Naive thymus-derived CD8-positive, alpha-beta T cell (primary cell): Measurements from ENCODE around the gene ZNF101. TPM values are rescaled to one million over a fixed set of nuclear protein-coding genes. Genes with fewer than 3 reads are reported as not detected.

ENCODE experiments used
- ATAC-seq, 2 donors: fragments of 150-1000 bp; cut with Tn5 transposase in 1 of 2; sonication (Bioruptor Pico), chemical (Tn5 transposase) in 1 of 2; 1 replicate in 1 of 2; 2 replicates in 1 of 2; pipeline ENCODE4 v1.10.0; 2021; ENCODE audit warnings: mild to moderate bottlenecking in 2 of 2, moderate library complexity in 2 of 2
- POLR2A ChIA-PET: fragments of 350-600 bp; sonication (Branson Sonifier 250); formaldehyde crosslinking; loops from one replicate; lab custom pipeline; 2021; ENCODE audit warnings: antibody characterized with exemption; lab: Charles Lee
- DNase-seq, 10 donors: peaks; one replicate each; pipeline versions ENCODE4 v3.0.0 to v3.0.0-alpha.2; 2020 to 2022
- H3K27ac Mint-ChIP-seq, 10 donors: one replicate each; pipeline ENCODE4 v1.8.0; 2020 to 2022; ENCODE audit warnings: mild to moderate bottlenecking in 10 of 10, mixed read lengths in 10 of 10, moderate library complexity in 4 of 10, inconsistent platforms in 1 of 10
- H3K27me3 Mint-ChIP-seq, 5 donors: one replicate each; pipeline ENCODE4 v1.8.0; 2021 to 2022; ENCODE audit warnings: mixed read lengths in 5 of 5
- H3K36me3 Mint-ChIP-seq, 3 donors: one replicate each; pipeline ENCODE4 v1.8.0; 2020 to 2022; ENCODE audit warnings: mixed read lengths in 3 of 3, mild to moderate bottlenecking in 2 of 3, inconsistent platforms in 1 of 3
- H3K4me1 Mint-ChIP-seq, 4 donors: one replicate each; pipeline ENCODE4 v1.8.0; 2021 to 2022; ENCODE audit warnings: mixed read lengths in 4 of 4
- H3K4me3 Mint-ChIP-seq, 10 donors: one replicate each; pipeline ENCODE4 v1.8.0; 2020 to 2022; ENCODE audit warnings: mild to moderate bottlenecking in 10 of 10, mixed read lengths in 10 of 10, moderate library complexity in 6 of 10, inconsistent platforms in 1 of 10
- H3K9me3 Mint-ChIP-seq, 9 donors: one replicate each; pipeline ENCODE4 v1.8.0; 2020 to 2022; ENCODE audit warnings: mixed read lengths in 9 of 9, mild to moderate bottlenecking in 3 of 9, inconsistent platforms in 1 of 9, moderate library complexity in 1 of 9
- polyA plus RNA-seq, 3 donors: library from polyadenylated mRNA; unstranded; fragments of 300-500 nt; fragmentation: Illumina TruSeq; gene quantifications; one replicate each; pipeline ENCODE4 v1.2.3, GENCODE V29; 2021
- total RNA-seq, 8 experiments: library from RNA in 2 of 8; stranded (reverse) in 2 of 8; gene quantifications; one replicate each; pipeline ENCODE4 v1.2.3 and lab custom pipeline; 2021 to 2026

ZNF101 gene
- total and polyA plus RNA-seq, 5 experiments from 2014 or later: 99.7 to 269 (median 144) TPM

DNA sequence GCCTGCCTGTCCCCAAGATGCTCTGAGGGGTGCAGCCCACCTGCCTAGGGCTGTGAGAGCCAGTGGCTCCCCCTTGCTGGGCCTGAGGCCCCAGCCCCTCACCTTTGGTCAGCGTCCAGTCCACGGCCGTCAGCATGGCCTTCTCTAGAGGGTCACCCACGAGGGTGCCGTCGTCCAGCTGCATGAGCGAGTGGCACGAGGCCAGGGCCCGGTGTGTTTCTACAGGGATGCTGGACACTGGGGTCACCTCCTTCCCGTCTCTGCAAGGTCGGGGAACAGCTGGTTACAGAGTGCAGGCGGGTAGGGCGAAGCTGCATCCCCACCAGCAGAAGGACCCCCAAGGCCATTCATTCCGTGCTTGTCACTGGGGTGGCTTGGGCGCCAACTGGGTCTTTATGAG lies 14.2 kb upstream of the ZNF101 start:
- peaks cover 0 to 85% (median 13%) of the 10 kb centered on the region in 3 donors for H3K36me3 Mint-ChIP-seq
- no peak for DNase-seq
- H3K4me3 Mint-ChIP-seq: no peak overlapping the region
- POLR2A ChIA-PET: interaction anchor here (0.6 to 7.3 kb wide), 5 partner anchors 9 to 209 kb away, joined by 3 to 50 read pairs (median 12); partner anchors contain the start of genes ATP13A1, GMIP and ZNF101
- peaks cover 0 to 14% (median 10%) of the 10 kb centered on the region in 4 donors for H3K4me1 Mint-ChIP-seq
- peak overlapping the region in 1 of 10 donors; percentile 44 for H3K27ac Mint-ChIP-seq
- H3K27me3 Mint-ChIP-seq: no peaks in the 10 kb centered on the region
- H3K9me3 Mint-ChIP-seq: no peaks in the 10 kb centered on the region
- ATAC-seq: no peak

DNA sequence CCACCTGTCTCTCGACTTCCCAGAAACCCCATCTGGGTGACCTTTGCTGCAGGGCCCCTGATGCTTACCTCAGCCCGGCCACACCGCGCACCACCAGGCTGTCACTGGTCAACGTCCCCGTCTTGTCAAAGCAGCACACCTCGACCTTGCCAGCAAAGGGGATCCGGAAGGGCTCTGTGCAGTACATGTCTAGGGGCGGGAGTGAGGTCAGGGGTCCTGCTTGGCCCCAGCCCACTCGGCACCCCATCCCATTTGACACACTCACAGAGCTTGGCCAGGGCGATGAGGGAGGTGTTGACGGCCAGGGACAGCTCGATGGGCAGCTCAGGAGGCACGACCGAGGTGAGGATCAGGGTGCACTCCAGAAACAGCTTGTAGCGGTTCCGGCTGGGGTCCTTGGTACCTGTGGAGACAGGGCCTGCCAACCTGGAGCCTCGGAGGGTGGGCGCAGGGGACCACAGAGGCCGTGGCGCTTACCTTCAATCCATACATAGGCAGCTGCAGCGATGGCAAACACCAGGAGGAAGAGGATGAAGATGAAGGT lies 13.5 kb upstream of the ZNF101 start:
- POLR2A ChIA-PET: interaction anchor here (0.6 to 7.3 kb wide), 5 partner anchors 8 to 208 kb away, joined by 3 to 50 read pairs (median 12); partner anchors contain the start of genes ATP13A1, GMIP and ZNF101
- peak in 1 of 10 donors; percentile 40 for DNase-seq
- H3K27me3 Mint-ChIP-seq: no peaks in the 10 kb centered on the region

DNA sequence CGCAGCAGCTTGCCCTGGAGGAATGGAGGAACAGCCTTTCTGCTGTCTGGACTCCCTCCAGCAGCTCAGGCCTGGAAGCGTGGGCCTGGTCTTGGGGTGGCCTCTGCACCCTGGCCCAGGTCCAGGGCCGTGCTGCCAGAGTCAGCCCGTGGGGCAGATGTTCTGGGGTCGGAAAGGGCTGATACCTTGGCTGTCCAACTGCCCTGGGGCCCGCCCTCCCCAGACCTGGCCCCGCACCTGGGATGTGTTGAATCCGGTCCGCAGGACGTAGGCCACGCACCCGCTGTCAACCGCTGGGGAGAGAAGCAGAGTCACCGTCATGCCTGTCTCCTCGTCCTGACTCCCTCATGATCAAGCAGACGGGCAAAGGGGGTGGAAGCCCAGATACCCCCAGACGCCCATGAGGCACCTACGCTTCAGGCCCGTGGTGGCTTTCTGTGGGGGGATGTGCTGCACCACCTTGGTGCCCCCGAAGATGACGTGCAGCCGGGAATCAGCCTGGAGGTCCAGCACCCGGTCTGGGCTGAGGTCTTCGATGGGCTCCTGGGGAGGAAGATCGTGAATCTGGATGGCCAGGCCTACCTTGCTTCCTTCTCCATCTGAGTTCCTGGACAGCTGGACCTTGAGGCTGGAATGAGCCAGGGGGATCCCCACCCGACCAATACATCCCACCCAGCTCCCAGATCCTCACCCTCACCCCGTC lies 12.8 kb upstream of the ZNF101 start:
- peak in 1 of 10 donors; percentile 38 for DNase-seq
- no peaks in the 10 kb centered on the region for H3K9me3 Mint-ChIP-seq
- POLR2A ChIA-PET: interaction anchor here (0.5 to 7.3 kb wide), 6 partner anchors 7 to 299 kb away, joined by 3 to 50 read pairs (median 4); partner anchors contain the start of genes ATP13A1, ZNF101 and ZNF14
- no peak for ATAC-seq
- peaks cover 0 to 80% (median 11%) of the 10 kb centered on the region in 3 donors for H3K36me3 Mint-ChIP-seq
- H3K27me3 Mint-ChIP-seq: no peaks in the 10 kb centered on the region
- peaks cover 0 to 18% (median 11%) of the 10 kb centered on the region in 4 donors for H3K4me1 Mint-ChIP-seq
- H3K4me3 Mint-ChIP-seq: no peak overlapping the region
- H3K27ac Mint-ChIP-seq: no peak overlapping the region

More for the DNA sequence above, 13.5 kb upstream of the ZNF101 start:
- Mint-ChIP-seq H3K36me3 (peaks cover 0 to 86% (median 13%) of the 10 kb centered on the region in 3 donors), H3K4me1 (peaks cover 0 to 16% (median 11%) of the 10 kb centered on the region in 4 donors), H3K27ac (peak overlapping the region in 2 of 10 donors; percentile 8 to 10), H3K4me3 (no peak overlapping the region), H3K9me3 (no peaks in the 10 kb centered on the region)
- no peak for ATAC-seq

DNA sequence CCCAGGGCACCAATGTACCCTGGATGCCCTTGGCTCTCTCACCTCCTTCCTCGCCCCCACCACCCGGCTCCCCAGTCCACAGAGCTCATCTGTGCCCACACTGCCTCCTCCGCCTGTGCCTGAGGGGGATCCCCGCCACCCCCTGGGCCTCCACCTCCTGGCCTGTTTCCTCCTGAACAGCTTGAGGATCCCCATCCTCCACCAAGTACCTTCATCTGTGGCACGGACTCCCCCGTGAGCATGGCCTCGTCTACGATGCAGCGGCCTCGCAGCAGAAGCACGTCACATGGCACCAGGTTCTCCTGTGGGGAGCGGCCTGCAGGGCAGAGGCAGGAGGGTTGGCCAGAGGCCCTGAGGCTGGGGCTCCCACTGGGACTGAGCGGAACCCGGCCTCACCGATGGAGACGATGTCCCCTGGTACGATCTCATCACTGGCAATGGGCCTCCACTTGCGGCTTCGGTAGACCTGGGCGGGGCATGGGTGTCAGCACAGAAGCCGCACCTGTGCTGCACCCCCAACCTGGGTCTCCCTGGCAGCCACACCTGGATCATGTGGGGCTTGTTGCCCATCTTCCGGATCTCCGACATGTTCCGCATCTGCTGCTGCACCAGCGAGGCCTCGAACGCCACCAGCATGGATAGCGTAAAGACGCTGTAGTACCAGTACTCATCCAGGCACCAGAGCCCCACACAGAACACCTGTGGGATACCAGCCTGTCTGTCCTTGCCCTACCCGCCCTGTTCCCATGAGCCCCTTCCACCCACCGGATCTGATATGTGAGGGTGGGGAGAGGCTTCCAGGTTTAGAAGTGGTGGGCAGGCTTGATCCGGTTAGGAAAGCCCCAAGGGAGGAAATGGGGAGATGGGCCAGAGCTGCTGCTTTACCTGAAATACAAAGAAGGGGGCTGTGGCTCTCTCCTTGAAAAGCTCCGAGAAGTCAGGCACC lies 11.9 kb upstream of the ZNF101 start:
- POLR2A ChIA-PET: interaction anchor here (0.6 to 6.2 kb wide), 4 partner anchors 12 to 152 kb away, joined by 3 to 50 read pairs (median 4); partner anchors contain the start of genes ZNF101 and ZNF14
- no peaks in the 10 kb centered on the region for H3K9me3 Mint-ChIP-seq
- no peak for ATAC-seq
- peaks cover 0 to 79% (median 14%) of the 10 kb centered on the region in 3 donors for H3K36me3 Mint-ChIP-seq
- peak in 1 of 10 donors; percentile 58 for DNase-seq
- H3K4me1 Mint-ChIP-seq: peaks cover 9 to 27% (median 19%) of the 10 kb centered on the region in 4 donors
- no peak overlapping the region for H3K4me3 Mint-ChIP-seq
- H3K27me3 Mint-ChIP-seq: no peaks in the 10 kb centered on the region
- H3K27ac Mint-ChIP-seq: peak overlapping the region in 1 of 10 donors; percentile 67

GRCh38 chr19:19657397-19657783 lies 11.2 kb upstream of the ZNF101 start:
- Mint-ChIP-seq H3K9me3 (no peaks in the 10 kb centered on the region), H3K27me3 (no peaks in the 10 kb centered on the region), H3K36me3 (peaks cover 0 to 74% (median 14%) of the 10 kb centered on the region in 3 donors), H3K27ac (peak overlapping the region in 3 of 10 donors; percentile 5 to 48 (median 46)), H3K4me1 (peaks cover 15 to 34% (median 24%) of the 10 kb centered on the region in 4 donors), H3K4me3 (no peak overlapping the region)
- POLR2A ChIA-PET: interaction anchor here (0.6 to 6.2 kb wide), 3 partner anchors 11 to 152 kb away, joined by 5 to 50 read pairs (median 8); partner anchors contain the start of gene ZNF101
- DNase-seq: no peak
- ATAC-seq: no peak

- Mint-ChIP-seq H3K4me3 (no peak overlapping the region), H3K4me1 (peaks cover 23 to 39% (median 28%) of the 10 kb centered on the region in 4 donors), H3K27ac (peak overlapping the region in 3 of 10 donors; percentile 3 to 55 (median 43)), H3K9me3 (peaks cover 0 to 5% (median 0%) of the 10 kb centered on the region in 9 donors), H3K36me3 (peaks cover 0 to 56% (median 14%) of the 10 kb centered on the region in 3 donors), H3K27me3 (no peaks in the 10 kb centered on the region)
- POLR2A ChIA-PET: interaction anchor here (0.6 to 2.2 kb wide), 4 partner anchors 8 to 395 kb away, joined by 3 to 13 read pairs (median 4); partner anchors contain the start of genes GMIP, ZNF101 and ZNF93
- DNase-seq (peak in 1 of 10 donors; percentile 37), ATAC-seq (no peak)
Observed at GRCh38 chr19:19659646-19660245, 8.9 kb upstream of the ZNF101 start.

DNA sequence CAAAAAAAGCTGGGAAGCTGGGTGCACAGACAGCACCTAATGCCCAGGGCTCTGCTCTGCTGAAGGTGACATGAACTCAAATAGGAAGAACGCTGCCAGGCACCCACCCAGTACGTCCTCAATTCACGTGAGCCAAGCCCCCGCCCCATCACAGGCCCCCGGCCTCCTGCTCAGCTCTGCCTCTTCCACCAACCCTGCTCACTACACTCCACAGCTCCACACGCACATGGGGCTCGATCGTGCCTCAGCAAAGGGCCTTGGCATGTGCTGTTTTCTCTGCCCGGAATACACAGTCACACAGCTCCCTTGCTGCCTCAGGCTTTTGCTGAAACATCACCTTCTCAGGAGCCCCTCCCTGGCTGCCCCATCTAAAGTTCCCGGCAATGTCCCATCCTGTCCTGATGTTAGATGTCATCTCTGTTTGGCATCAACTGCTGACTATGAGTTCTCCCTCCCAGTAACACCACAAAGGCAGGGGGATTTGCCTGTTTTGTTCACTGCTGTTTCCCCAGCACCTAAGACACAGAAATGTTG lies 7.4 kb upstream of the ZNF101 start:
- POLR2A ChIA-PET: interaction anchor here (1.3 to 12.8 kb wide), 5 partner anchors 9 to 161 kb away, joined by 4 to 289 read pairs (median 36); partner anchors contain the start of genes ZNF14 and ZNF506
- H3K4me3 Mint-ChIP-seq: peak overlapping the region; percentile 71 to 93 (median 86)
- H3K36me3 Mint-ChIP-seq: peaks cover 0 to 41% (median 12%) of the 10 kb centered on the region in 3 donors
- peak overlapping the region in 9 of 10 donors; percentile 19 to 96 (median 89) for H3K27ac Mint-ChIP-seq
- H3K9me3 Mint-ChIP-seq: peaks cover 0 to 5% (median 0%) of the 10 kb centered on the region in 9 donors
- H3K27me3 Mint-ChIP-seq: no peaks in the 10 kb centered on the region
- DNase-seq: peak in 1 of 10 donors; percentile 50
- H3K4me1 Mint-ChIP-seq: peaks cover 23 to 40% (median 29%) of the 10 kb centered on the region in 4 donors
- no peak for ATAC-seq

DNA sequence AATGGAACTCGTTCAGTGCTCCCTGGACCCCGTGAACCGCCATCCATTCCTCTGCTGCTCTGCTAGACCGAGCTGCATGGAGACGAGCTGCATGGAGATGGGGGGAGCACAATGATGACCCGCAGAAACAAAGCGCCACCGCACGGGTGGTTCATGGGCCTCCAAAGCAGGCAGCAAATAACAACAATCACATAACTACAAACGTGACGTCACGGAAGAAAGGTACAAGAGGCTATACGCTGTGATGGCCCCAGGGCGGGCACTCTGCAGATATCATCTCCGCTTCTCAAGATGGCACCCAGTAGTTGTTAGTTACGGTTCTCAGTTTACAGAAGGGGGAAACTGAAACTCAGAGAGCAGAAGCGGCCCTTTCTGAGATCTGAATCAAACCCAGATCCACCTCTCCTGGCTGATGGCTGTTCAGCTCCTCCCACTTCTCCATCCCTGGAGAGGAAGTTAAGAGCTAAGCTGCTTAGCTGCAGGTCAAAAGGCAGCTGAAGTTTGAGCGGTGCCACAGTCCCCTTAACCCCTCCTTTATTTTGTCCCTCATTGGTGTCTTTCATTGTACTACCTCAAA lies 6.9 kb upstream of the ZNF101 start:
- POLR2A ChIA-PET: interaction anchor here (0.6 to 12.8 kb wide), 7 partner anchors 9 to 160 kb away, joined by 4 to 289 read pairs (median 20); partner anchors contain the start of genes LPAR2, ZNF14 and ZNF506
- Mint-ChIP-seq H3K9me3 (peaks cover 0 to 5% (median 0%) of the 10 kb centered on the region in 9 donors), H3K4me1 (peaks cover 23 to 42% (median 30%) of the 10 kb centered on the region in 4 donors), H3K27me3 (no peaks in the 10 kb centered on the region), H3K27ac (peak overlapping the region; percentile 88 to 96 (median 93)), H3K36me3 (peaks cover 0 to 36% (median 11%) of the 10 kb centered on the region in 3 donors), H3K4me3 (peak overlapping the region; percentile 79 to 94 (median 91))
- ATAC-seq (no peak), DNase-seq (peak in 1 of 10 donors; percentile 21)

DNA sequence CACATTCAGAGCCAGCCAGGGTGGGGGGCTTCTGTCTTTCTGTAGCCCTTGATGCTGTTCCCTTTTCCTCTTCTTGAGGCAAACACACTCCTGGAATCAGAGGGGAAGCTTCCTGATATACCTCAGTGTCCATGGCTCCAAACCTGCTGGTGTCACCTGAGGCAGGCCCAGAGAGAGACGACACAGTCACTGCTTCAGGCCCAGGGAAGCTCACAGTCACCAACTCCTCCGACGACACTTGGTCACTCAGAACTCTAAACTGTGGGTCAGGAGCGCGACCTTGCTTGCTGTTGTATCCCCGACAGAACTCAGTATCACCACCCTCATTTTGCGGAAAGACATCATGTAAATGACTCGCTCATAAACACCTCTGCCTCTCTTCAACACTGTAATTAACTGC lies 6.3 kb upstream of the ZNF101 start:
- Mint-ChIP-seq H3K4me1 (peaks cover 23 to 44% (median 31%) of the 10 kb centered on the region in 4 donors), H3K27me3 (no peaks in the 10 kb centered on the region), H3K9me3 (peaks cover 0 to 7% (median 0%) of the 10 kb centered on the region in 9 donors), H3K27ac (peak overlapping the region; percentile 88 to 96 (median 93)), H3K36me3 (peaks cover 0 to 30% (median 9%) of the 10 kb centered on the region in 3 donors), H3K4me3 (peak overlapping the region; percentile 79 to 94 (median 91))
- DNase-seq (peak in 1 of 10 donors; percentile 53), ATAC-seq (no peak)
- POLR2A ChIA-PET: interaction anchor here (0.6 to 12.8 kb wide), 15 partner anchors 8 to 239 kb away, joined by 3 to 289 read pairs (median 11); partner anchors contain the start of genes GMIP, LPAR2, ZNF14 and ZNF506

DNA sequence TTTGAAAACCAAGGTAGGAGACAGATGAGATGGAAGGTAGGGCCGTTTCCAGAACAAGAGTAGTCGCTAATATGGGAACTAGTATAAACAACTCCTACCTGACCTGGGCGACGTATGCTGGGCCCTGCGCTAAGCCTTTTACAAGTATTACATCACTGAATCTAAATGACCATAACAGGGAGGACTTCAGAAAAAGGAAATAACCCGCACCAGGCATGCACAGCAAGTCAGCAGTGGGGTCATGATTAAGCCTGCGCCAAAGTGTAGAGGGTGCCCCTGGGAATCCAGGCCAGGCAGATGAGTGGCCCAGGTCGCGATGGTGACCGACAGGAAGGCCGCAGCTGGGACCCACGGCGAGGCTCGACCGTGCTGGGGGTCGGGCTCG lies 5.8 kb upstream of the ZNF101 start:
- peaks cover 23 to 49% (median 34%) of the 10 kb centered on the region in 4 donors for H3K4me1 Mint-ChIP-seq
- ATAC-seq: peak in 1 of 2 donors; percentile 0
- H3K9me3 Mint-ChIP-seq: peaks cover 0 to 12% (median 0%) of the 10 kb centered on the region in 9 donors
- H3K36me3 Mint-ChIP-seq: peaks cover 0 to 26% (median 9%) of the 10 kb centered on the region in 3 donors
- peak overlapping the region; percentile 79 to 94 (median 91) for H3K4me3 Mint-ChIP-seq
- POLR2A ChIA-PET: interaction anchor here (0.6 to 12.8 kb wide), 22 partner anchors 8 to 238 kb away, joined by 3 to 289 read pairs (median 6); partner anchors contain the start of genes GMIP, LPAR2, ZNF14 and ZNF253
- peak overlapping the region; percentile 88 to 96 (median 93) for H3K27ac Mint-ChIP-seq
- no peaks in the 10 kb centered on the region for H3K27me3 Mint-ChIP-seq
- DNase-seq: no peak
